Measurements from ENCODE around the gene LMOD3. TPM values are rescaled to one million over a fixed set of nuclear protein-coding genes. Genes with fewer than 3 reads are reported as not detected.

LMOD3 gene
- total and polyA plus RNA-seq, 7 experiments from 2014 or later: 0.05 TPM; not detected in 6

GRCh38 chr3:69120879-69121464 lies 1.4 kb downstream of the LMOD3 start:
- intact Hi-C loops (cut with micrococcal nuclease): loop anchor here (1.0 to 2.0 kb wide), 9 partner anchors 37 to 550 kb away; partner anchors contain the start of genes ARL6IP5 (in 1 of the 2) and EOGT (in 1 of the 2)
- Mint-ChIP-seq H3K36me3 (peaks cover 0 to 4% (median 0%) of the 10 kb centered on the region in 5 donors), H3K27ac (peak overlapping the region in 1 of 9 donors; percentile 31), H3K4me1 (peaks cover 1 to 10% (median 6%) of the 10 kb centered on the region in 7 donors), H3K4me3 (peak overlapping the region in 1 of 10 donors; percentile 16), H3K27me3 (peaks cover 0 to 7% (median 4%) of the 10 kb centered on the region in 5 donors), H3K9me3 (no peaks in the 10 kb centered on the region)
- ATAC-seq (peak; percentile 94), DNase-seq (peak; percentile 35 to 85 (median 78))
- Histone ChIP-seq H3K4me3 (ENCODE audit: low read length) (no peak overlapping the region), H3K4me1 (ENCODE audit: control insufficient read depth in 2 of 2, insufficient read depth in 2 of 2, low read length in 2 of 2) (no peaks in the 10 kb centered on the region), H3K27me3 (ENCODE audit: control insufficient read depth in 2 of 2, insufficient read depth in 2 of 2, low read length in 2 of 2) (no peaks in the 10 kb centered on the region), H3K36me3 (ENCODE audit: control insufficient read depth in 2 of 3, insufficient read depth in 3 of 3, low read length in 3 of 3) (no peaks in the 10 kb centered on the region), H3K9me3 (ENCODE audit: control insufficient read depth in 2 of 3, low read length in 3 of 3) (no peaks in the 10 kb centered on the region), H3K27ac (ENCODE audit: low read depth, low read length) (no peak overlapping the region)
- POLR2A ChIA-PET: interaction anchor here (0.6 to 1.2 kb wide), 5 partner anchors 10 to 196 kb away, joined by 3 to 4 read pairs (median 3); no protein-coding TSS in a partner anchor
- CTCF ChIA-PET: interaction anchor here (1.1 to 4.6 kb wide), 10 partner anchors 12 to 185 kb away, joined by 3 to 29 read pairs (median 7); partner anchors contain the start of gene ARL6IP5

- DNase-seq (no peak), ATAC-seq (no peak)
- intact Hi-C loops (cut with micrococcal nuclease): loop anchor here in 1 of 2 donors (2.0 kb wide), 1 partner anchor 41 kb away; no protein-coding TSS in a partner anchor
- no peaks in the 10 kb centered on the region for H3K27me3 ChIP-seq (ENCODE audit: control insufficient read depth in 2 of 2, insufficient read depth in 2 of 2, low read length in 2 of 2)
- CTCF ChIA-PET: interaction anchor here (0.9 to 4.6 kb wide), 5 partner anchors 12 to 187 kb away, joined by 3 to 29 read pairs (median 8); partner anchors contain the start of gene ARL6IP5
- no peaks in the 10 kb centered on the region for H3K9me3 Mint-ChIP-seq
- H3K27ac ChIP-seq (ENCODE audit: low read depth, low read length): no peak overlapping the region
- peaks cover 0 to 4% (median 0%) of the 10 kb centered on the region in 5 donors for H3K27me3 Mint-ChIP-seq
- H3K9me3 ChIP-seq (ENCODE audit: control insufficient read depth in 2 of 3, low read length in 3 of 3): no peaks in the 10 kb centered on the region
- H3K4me3 ChIP-seq (ENCODE audit: low read length): no peak overlapping the region
- peaks cover 1 to 10% (median 6%) of the 10 kb centered on the region in 7 donors for H3K4me1 Mint-ChIP-seq
- H3K36me3 ChIP-seq (ENCODE audit: control insufficient read depth in 2 of 3, insufficient read depth in 3 of 3, low read length in 3 of 3): no peaks in the 10 kb centered on the region
- H3K4me3 Mint-ChIP-seq: no peak overlapping the region
- no peaks in the 10 kb centered on the region for H3K4me1 ChIP-seq (ENCODE audit: control insufficient read depth in 2 of 2, insufficient read depth in 2 of 2, low read length in 2 of 2)
- H3K27ac Mint-ChIP-seq: no peak overlapping the region
- peaks cover 0 to 4% (median 0%) of the 10 kb centered on the region in 5 donors for H3K36me3 Mint-ChIP-seq
- POLR2A ChIA-PET: interaction anchor here (0.6 to 1.4 kb wide), 4 partner anchors 8 to 32 kb away, joined by 3 to 4 read pairs (median 4); no protein-coding TSS in a partner anchor
Measured at GRCh38 chr3:69119681-69120080, 2.7 kb downstream of the LMOD3 start.

- no peak overlapping the region for H3K4me3 Mint-ChIP-seq
- Histone ChIP-seq H3K27ac (ENCODE audit: low read depth, low read length) (no peak overlapping the region), H3K27me3 (ENCODE audit: control insufficient read depth in 2 of 2, insufficient read depth in 2 of 2, low read length in 2 of 2) (no peaks in the 10 kb centered on the region), H3K4me3 (ENCODE audit: low read length) (no peak overlapping the region), H3K36me3 (ENCODE audit: control insufficient read depth in 2 of 3, insufficient read depth in 3 of 3, low read length in 3 of 3) (no peaks in the 10 kb centered on the region), H3K4me1 (ENCODE audit: control insufficient read depth in 2 of 2, insufficient read depth in 2 of 2, low read length in 2 of 2) (no peaks in the 10 kb centered on the region), H3K9me3 (ENCODE audit: control insufficient read depth in 2 of 3, low read length in 3 of 3) (no peaks in the 10 kb centered on the region)
- intact Hi-C loops (cut with micrococcal nuclease): no loop called here
- DNase-seq (no peak), ATAC-seq (no peak)
- ChIA-PET POLR2A (interaction anchor here (0.6 to 1.4 kb wide), 3 partner anchors 7 to 32 kb away, joined by 3 to 4 read pairs (median 3); no protein-coding TSS in a partner anchor), CTCF (interaction anchor here (0.5 to 4.6 kb wide), 5 partner anchors 11 to 294 kb away, joined by 3 to 29 read pairs (median 8); partner anchors contain the start of gene ARL6IP5)
- peaks cover 1 to 10% (median 6%) of the 10 kb centered on the region in 7 donors for H3K4me1 Mint-ChIP-seq
- peaks cover 0 to 4% (median 0%) of the 10 kb centered on the region in 5 donors for H3K27me3 Mint-ChIP-seq
- H3K36me3 Mint-ChIP-seq: peaks cover 0 to 4% (median 0%) of the 10 kb centered on the region in 5 donors
- no peak overlapping the region for H3K27ac Mint-ChIP-seq
- no peaks in the 10 kb centered on the region for H3K9me3 Mint-ChIP-seq
Measured at GRCh38 chr3:69119138-69119537, 3.3 kb downstream of the LMOD3 start.

GRCh38 chr3:69118555-69118954 lies 3.8 kb downstream of the LMOD3 start:
- POLR2A ChIA-PET: no interaction called here
- Histone ChIP-seq H3K36me3 (ENCODE audit: control insufficient read depth in 2 of 3, insufficient read depth in 3 of 3, low read length in 3 of 3) (no peaks in the 10 kb centered on the region), H3K27me3 (ENCODE audit: control insufficient read depth in 2 of 2, insufficient read depth in 2 of 2, low read length in 2 of 2) (no peaks in the 10 kb centered on the region), H3K4me3 (ENCODE audit: low read length) (no peak overlapping the region), H3K27ac (ENCODE audit: low read depth, low read length) (no peak overlapping the region), H3K4me1 (ENCODE audit: control insufficient read depth in 2 of 2, insufficient read depth in 2 of 2, low read length in 2 of 2) (no peaks in the 10 kb centered on the region), H3K9me3 (ENCODE audit: control insufficient read depth in 2 of 3, low read length in 3 of 3) (no peaks in the 10 kb centered on the region)
- peaks cover 0 to 4% (median 0%) of the 10 kb centered on the region in 5 donors for H3K36me3 Mint-ChIP-seq
- H3K27ac Mint-ChIP-seq: no peak overlapping the region
- ATAC-seq: no peak
- peaks cover 0 to 4% (median 0%) of the 10 kb centered on the region in 5 donors for H3K27me3 Mint-ChIP-seq
- no peaks in the 10 kb centered on the region for H3K9me3 Mint-ChIP-seq
- no peak for DNase-seq
- CTCF ChIA-PET: interaction anchor here (0.5 to 4.6 kb wide), 5 partner anchors 11 to 294 kb away, joined by 3 to 29 read pairs (median 5); partner anchors contain the start of gene ARL6IP5
- intact Hi-C loops (cut with micrococcal nuclease): no loop called here
- no peak overlapping the region for H3K4me3 Mint-ChIP-seq
- H3K4me1 Mint-ChIP-seq: peaks cover 3 to 16% (median 6%) of the 10 kb centered on the region in 7 donors

GRCh38 chr3:69116897-69117296 lies 5.5 kb downstream of the LMOD3 start:
- CTCF ChIA-PET: interaction anchor here (0.8 kb wide), 1 partner anchor 188 kb away, joined by 4 read pairs; no protein-coding TSS in a partner anchor
- ATAC-seq (no peak), DNase-seq (no peak)
- no peaks in the 10 kb centered on the region for H3K9me3 Mint-ChIP-seq
- peaks cover 0 to 4% (median 0%) of the 10 kb centered on the region in 5 donors for H3K27me3 Mint-ChIP-seq
- peaks cover 0 to 4% (median 0%) of the 10 kb centered on the region in 5 donors for H3K36me3 Mint-ChIP-seq
- Histone ChIP-seq H3K4me1 (ENCODE audit: control insufficient read depth in 2 of 2, insufficient read depth in 2 of 2, low read length in 2 of 2) (no peaks in the 10 kb centered on the region), H3K9me3 (ENCODE audit: control insufficient read depth in 2 of 3, low read length in 3 of 3) (no peaks in the 10 kb centered on the region), H3K4me3 (ENCODE audit: low read length) (no peak overlapping the region), H3K27ac (ENCODE audit: low read depth, low read length) (no peak overlapping the region), H3K36me3 (ENCODE audit: control insufficient read depth in 2 of 3, insufficient read depth in 3 of 3, low read length in 3 of 3) (no peaks in the 10 kb centered on the region), H3K27me3 (ENCODE audit: control insufficient read depth in 2 of 2, insufficient read depth in 2 of 2, low read length in 2 of 2) (no peaks in the 10 kb centered on the region)
- intact Hi-C loops (cut with micrococcal nuclease): no loop called here
- no peak overlapping the region for H3K4me3 Mint-ChIP-seq
- no peak overlapping the region for H3K27ac Mint-ChIP-seq
- peaks cover 5 to 23% (median 6%) of the 10 kb centered on the region in 7 donors for H3K4me1 Mint-ChIP-seq
- POLR2A ChIA-PET: interaction anchor here (0.8 kb wide), 1 partner anchor 189 kb away, joined by 3 read pairs; no protein-coding TSS in a partner anchor

GRCh38 chr3:69116162-69116561 lies 6.2 kb downstream of the LMOD3 start:
- ChIA-PET POLR2A (no interaction called here), CTCF (no interaction called here)
- Histone ChIP-seq H3K9me3 (ENCODE audit: control insufficient read depth in 2 of 3, low read length in 3 of 3) (no peaks in the 10 kb centered on the region), H3K27ac (ENCODE audit: low read depth, low read length) (no peak overlapping the region), H3K36me3 (ENCODE audit: control insufficient read depth in 2 of 3, insufficient read depth in 3 of 3, low read length in 3 of 3) (no peaks in the 10 kb centered on the region), H3K4me1 (ENCODE audit: control insufficient read depth in 2 of 2, insufficient read depth in 2 of 2, low read length in 2 of 2) (no peaks in the 10 kb centered on the region), H3K4me3 (ENCODE audit: low read length) (no peak overlapping the region), H3K27me3 (ENCODE audit: control insufficient read depth in 2 of 2, insufficient read depth in 2 of 2, low read length in 2 of 2) (no peaks in the 10 kb centered on the region)
- no peak overlapping the region for H3K4me3 Mint-ChIP-seq
- H3K27me3 Mint-ChIP-seq: peaks cover 0 to 4% (median 0%) of the 10 kb centered on the region in 5 donors
- no peaks in the 10 kb centered on the region for H3K9me3 Mint-ChIP-seq
- H3K27ac Mint-ChIP-seq: no peak overlapping the region
- peaks cover 4 to 22% (median 6%) of the 10 kb centered on the region in 7 donors for H3K4me1 Mint-ChIP-seq
- peaks cover 0 to 4% (median 0%) of the 10 kb centered on the region in 5 donors for H3K36me3 Mint-ChIP-seq
- ATAC-seq: no peak
- DNase-seq: no peak
- intact Hi-C loops (cut with micrococcal nuclease): no loop called here
